Measurements from ENCODE around the gene SEPTIN5. TPM values are rescaled to one million over a fixed set of nuclear protein-coding genes. Genes with fewer than 3 reads are reported as not detected.
"Not testable (repeated sequence)": the region's sequence is repeated elsewhere in the genome, so short reads cannot be mapped to it uniquely, and the experiment has no call there.

SEPTIN5 gene
- total RNA-seq: 23.4 and 42.1 TPM in 2 replicates

- DNase-seq (ENCODE audit: low read depth in 2 of 2): peak in 1 of 2 donors; percentile 24
Observed at GRCh38 chr22:19714312-19715187, at the start of gene SEPTIN5. Gene SEPTIN5, plus strand, starts transcription at chr22:19714503. Its CDS starts 86 bp downstream, at chr22:19714589.

- no peak for DNase-seq (ENCODE audit: low read depth in 2 of 2)
Observed at GRCh38 chr22:19664951-19665783, 49.1 kb upstream of the SEPTIN5 start.

GRCh38 chr22:19665784-19666672 is 48.3 kb upstream of the SEPTIN5 start:
- no peak for DNase-seq (ENCODE audit: low read depth in 2 of 2)

GRCh38 chr22:19666673-19667593 is 47.4 kb upstream of the SEPTIN5 start:
- DNase-seq (ENCODE audit: low read depth in 2 of 2): peak; percentile 85 to 96

- no peak for DNase-seq (ENCODE audit: low read depth in 2 of 2)
Observed at GRCh38 chr22:19667872-19668740, 46.2 kb upstream of the SEPTIN5 start.

- DNase-seq (ENCODE audit: low read depth in 2 of 2): no peak
Observed at GRCh38 chr22:19668748-19669147, 45.6 kb upstream of the SEPTIN5 start.

GRCh38 chr22:19669570-19669969 is 44.7 kb upstream of the SEPTIN5 start:
- DNase-seq (ENCODE audit: low read depth in 2 of 2): no peak

- DNase-seq (ENCODE audit: low read depth in 2 of 2): no peak
Observed at GRCh38 chr22:19671316-19671715, 43.0 kb upstream of the SEPTIN5 start.

- no peak for DNase-seq (ENCODE audit: low read depth in 2 of 2)
Observed at GRCh38 chr22:19672054-19672776, 42.1 kb upstream of the SEPTIN5 start.

GRCh38 chr22:19673660-19674059 is 40.6 kb upstream of the SEPTIN5 start:
- no peak for DNase-seq (ENCODE audit: low read depth in 2 of 2)

GRCh38 chr22:19674129-19674928 is 40.0 kb upstream of the SEPTIN5 start:
- peak; percentile 75 to 86 for DNase-seq (ENCODE audit: low read depth in 2 of 2)

- DNase-seq (ENCODE audit: low read depth in 2 of 2): no peak
Observed at GRCh38 chr22:19674929-19675253, 39.4 kb upstream of the SEPTIN5 start.

- no peak for DNase-seq (ENCODE audit: low read depth in 2 of 2)
Observed at GRCh38 chr22:19675428-19675827, 38.9 kb upstream of the SEPTIN5 start.

- DNase-seq (ENCODE audit: low read depth in 2 of 2): not testable (repeated sequence)
Observed at GRCh38 chr22:19676437-19676836, 37.9 kb upstream of the SEPTIN5 start.

- no peak for DNase-seq (ENCODE audit: low read depth in 2 of 2)
Observed at GRCh38 chr22:19678949-19679521, 35.3 kb upstream of the SEPTIN5 start.

GRCh38 chr22:19679522-19680101 is 34.7 kb upstream of the SEPTIN5 start:
- peak in 1 of 2 donors; percentile 35 for DNase-seq (ENCODE audit: low read depth in 2 of 2)

GRCh38 chr22:19680287-19680881 is 33.9 kb upstream of the SEPTIN5 start:
- DNase-seq (ENCODE audit: low read depth in 2 of 2): no peak

Measured in dermis microvascular lymphatic vessel endothelial cell (primary cell).